Esophagus squamous epithelium (tissue), 5 donors: ENCODE data around the gene SAPCD2. TPM values are rescaled to one million over a fixed set of nuclear protein-coding genes. Genes with fewer than 3 reads are reported as not detected.
A peak's percentile ranks its signal among the peaks of the same experiment; 100 is the strongest.

ENCODE experiments used
- DNase-seq: peaks from one replicate; lab custom pipeline; 2025; lab: John Stamatoyannopoulos, UW
- H3K27ac ChIP-seq, 4 donors: fragments of 200-600 bp; sonication (generic); one replicate each; pipeline ENCODE4 v1.5.1; 2016 to 2019; ENCODE audit warnings: mild to moderate bottlenecking in 1 of 4
- H3K27me3 ChIP-seq, 4 donors: fragments of 200-600 bp; sonication (generic); 1 replicate in 3 of 4; 2 replicates in 1 of 4; pipeline versions ENCODE4 v1.5.1 to v1.6.0; 2017 to 2021; ENCODE audit warnings: antibody characterized with exemption in 1 of 4
- H3K36me3 ChIP-seq, 3 donors: fragments of 200-600 bp; sonication (generic); one replicate each; pipeline ENCODE4 v1.5.1; 2016 to 2019
- H3K4me1 ChIP-seq, 3 donors: fragments of 200-600 bp; sonication (generic); one replicate each; pipeline ENCODE4 v1.5.1; 2017 to 2019
- H3K4me3 ChIP-seq, 4 donors: fragments of 200-600 bp; sonication (generic); 1 replicate in 3 of 4; 2 replicates in 1 of 4; pipeline ENCODE4 v1.5.1; 2016 to 2019; ENCODE audit warnings: mild to moderate bottlenecking in 2 of 4, moderate library complexity in 1 of 4
- H3K9me3 ChIP-seq, 3 donors: fragments of 200-600 bp; sonication (generic); one replicate each; pipeline ENCODE4 v1.5.1; 2016 to 2019
- CTCF ChIP-seq, 6 experiments: fragments of 450-650 bp in 4 of 6; fragments of 200-600 bp in 2 of 6; sonication (generic) in 2 of 6; IDR thresholded peaks; one replicate each; pipeline ENCODE4 v1.5.1; 2016 to 2019; ENCODE audit warnings: antibody characterized with exemption in 6 of 6, mild to moderate bottlenecking in 4 of 6, moderate library complexity in 4 of 6
- POLR2A ChIP-seq, 4 donors: fragments of 450-650 bp; IDR thresholded peaks; one replicate each; pipeline ENCODE4 v1.6.1; 2017; ENCODE audit warnings: antibody characterized with exemption in 4 of 4, mild to moderate bottlenecking in 4 of 4, moderate library complexity in 3 of 4
- whole genome bisulfite sequencing, 2 donors: methylation state at CpG; one replicate each; pipeline ENCODE4 v1.1.5; 2018; 5-methylcytosine and 5-hydroxymethylcytosine counted together
- intact Hi-C: fragments of 100-400 bp; cut with DNase I; formaldehyde crosslinking; loops from one replicate; pipeline ENCODE4 v1.15.0; 2022
- total RNA-seq, 4 donors: library from RNA; depleted of rRNA; stranded (reverse); fragments of >200 nt; gene quantifications; one replicate each; pipeline ENCODE4 v1.1.0, GENCODE V29; 2016
- donor health status: DM: yes; HTN: yes; CAD: no.

Gene SAPCD2
- total RNA-seq, 4 donors from 2014 or later = 8.2 to 21.2 (median 14.7) TPM

- H3K36me3 ChIP-seq = peaks cover 0 to 33% (median 0%) of the 10 kb centered on the region in 3 donors
- no peaks in the 10 kb centered on the region for H3K27me3 ChIP-seq
- no peak overlapping the region for H3K27ac ChIP-seq
- no peaks in the 10 kb centered on the region for H3K9me3 ChIP-seq
- H3K4me3 ChIP-seq = no peak overlapping the region
- no peak for DNase-seq
- WGBS, 2 donors = 90 to 100% methylated on average over 2 to 12 of the region's 32 CpGs
- peaks cover 0 to 14% (median 1%) of the 10 kb centered on the region in 3 donors for H3K4me1 ChIP-seq
- intact Hi-C loops = no loop called here
- TF ChIP-seq POLR2A (IDR thresholded peaks at IDR 0.05) = no peak
- no peak for TF ChIP-seq CTCF (IDR thresholded peaks at IDR 0.05)
These were observed 49.4 kb downstream of the SAPCD2 start for GRCh38 chr9:137020771-137021567.

GRCh38 chr9:137019891-137020683 lies 50.3 kb downstream of the SAPCD2 start:
- H3K4me3 ChIP-seq = no peak overlapping the region
- TF ChIP-seq CTCF (IDR thresholded peaks at IDR 0.05) (no peak), POLR2A (IDR thresholded peaks at IDR 0.05) (no peak)
- DNase-seq = no peak
- intact Hi-C loops = no loop called here
- no peak overlapping the region for H3K27ac ChIP-seq
- WGBS, 2 donors = 90% methylated on average over 2 to 6 of the region's 34 CpGs
- peaks cover 0 to 6% (median 0%) of the 10 kb centered on the region in 3 donors for H3K4me1 ChIP-seq
- H3K27me3 ChIP-seq = no peaks in the 10 kb centered on the region
- H3K36me3 ChIP-seq = peaks cover 0 to 42% (median 0%) of the 10 kb centered on the region in 3 donors
- no peaks in the 10 kb centered on the region for H3K9me3 ChIP-seq

GRCh38 chr9:137018761-137019559 lies 51.4 kb downstream of the SAPCD2 start:
- intact Hi-C loops = no loop called here
- Histone ChIP-seq H3K27ac (no peak overlapping the region), H3K4me1 (peaks cover 0 to 3% (median 0%) of the 10 kb centered on the region in 3 donors), H3K4me3 (no peak overlapping the region), H3K27me3 (no peaks in the 10 kb centered on the region), H3K9me3 (no peaks in the 10 kb centered on the region), H3K36me3 (peaks cover 0 to 53% (median 0%) of the 10 kb centered on the region in 3 donors)
- no peak for DNase-seq
- 70 to 82% methylated on average over 17 to 19 of the region's 36 CpGs for WGBS, 2 donors
- no peak for TF ChIP-seq POLR2A (IDR thresholded peaks at IDR 0.05)
- TF ChIP-seq CTCF (IDR thresholded peaks at IDR 0.05) = peak in 1 of 6 experiments; percentile 22

GRCh38 chr9:137017791-137018497 lies 52.4 kb downstream of the SAPCD2 start:
- WGBS, 2 donors = 87% methylated on average over 10 of the region's 45 CpGs; no CpG with 5 or more reads in 1 of the 2 donors
- Histone ChIP-seq H3K9me3 (no peaks in the 10 kb centered on the region), H3K27ac (no peak overlapping the region), H3K4me1 (peaks cover 0 to 3% (median 0%) of the 10 kb centered on the region in 3 donors), H3K27me3 (no peaks in the 10 kb centered on the region), H3K36me3 (peaks cover 0 to 63% (median 0%) of the 10 kb centered on the region in 3 donors), H3K4me3 (no peak overlapping the region)
- DNase-seq = no peak
- intact Hi-C loops = no loop called here
- TF ChIP-seq POLR2A (IDR thresholded peaks at IDR 0.05) (no peak), CTCF (IDR thresholded peaks at IDR 0.05) (no peak)
